ENCODE results near the gene CCDC18.

- TF ChIP-seq CTCF (IDR thresholded peaks at IDR 0.05; ENCODE audit: low read depth, low read length, poor library complexity, severe bottlenecking) (no peak), EZH2phosphoT487 (IDR thresholded peaks at IDR 0.05; ENCODE audit: borderline replicate concordance, low read length) (no peak)
These were observed 29.1 kb upstream of the CCDC18 start for GRCh38 chr1:93151474-93151873.
